CD4-positive, alpha-beta T cell treated with Interleukin-6 for 4 hours (primary cell): Measurements from ENCODE around the gene FADS3.
A peak's percentile ranks its signal among the peaks of the same experiment; 100 is the strongest.
"Not testable (repeated sequence)": the region's sequence is repeated elsewhere in the genome, so short reads cannot be mapped to it uniquely, and the experiment has no call there.

Experiments
- DNase-seq: peaks from one replicate; pipeline ENCODE4 v3.0.0-alpha.2; 2020; ENCODE audit warnings: mixed read lengths

FADS3 gene

DNA sequence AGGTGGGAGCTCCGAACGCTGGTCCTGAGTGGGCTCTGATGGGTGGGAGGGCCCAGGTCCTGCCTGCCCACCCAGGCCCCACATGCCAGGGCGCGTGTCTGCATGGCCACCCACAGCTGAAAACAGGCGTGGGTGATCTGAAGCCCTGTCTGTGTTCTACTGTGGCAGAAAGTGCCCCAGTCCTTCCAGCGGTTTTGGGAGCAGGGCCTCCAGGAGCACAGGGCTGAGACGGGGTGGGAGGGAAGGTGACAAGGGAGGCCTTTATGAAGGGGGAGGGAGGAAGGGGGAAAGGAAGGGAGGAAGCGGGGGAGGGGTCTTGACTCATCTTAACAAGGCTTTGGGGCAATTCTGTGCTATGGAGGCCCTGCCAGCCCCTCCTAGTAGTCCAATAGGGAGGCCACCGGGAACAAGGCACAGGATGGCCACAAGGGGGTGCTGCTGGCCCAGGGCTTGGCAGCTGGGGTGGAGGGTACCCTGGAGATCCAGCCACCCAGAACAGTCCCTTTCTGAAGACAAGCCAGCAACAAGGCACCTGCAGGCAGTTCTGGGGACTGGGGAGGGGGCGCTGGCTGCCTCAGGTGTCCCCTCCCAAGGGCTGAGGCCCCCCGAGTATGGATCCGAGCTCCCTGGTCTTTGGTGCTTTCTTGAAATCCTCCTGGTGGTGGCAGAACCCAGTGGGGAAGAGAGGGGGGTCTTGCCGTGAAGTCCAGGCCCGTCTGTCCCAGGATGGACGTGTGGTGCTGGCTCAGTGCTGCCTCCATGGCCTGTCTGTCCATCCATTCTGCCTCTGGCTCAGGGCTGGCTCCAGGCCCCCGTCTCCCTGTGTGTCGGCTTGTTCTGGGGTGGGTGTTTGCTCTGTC, 6.3 kb upstream of the FADS3 start:
- DNase-seq: peak; percentile 80

DNA sequence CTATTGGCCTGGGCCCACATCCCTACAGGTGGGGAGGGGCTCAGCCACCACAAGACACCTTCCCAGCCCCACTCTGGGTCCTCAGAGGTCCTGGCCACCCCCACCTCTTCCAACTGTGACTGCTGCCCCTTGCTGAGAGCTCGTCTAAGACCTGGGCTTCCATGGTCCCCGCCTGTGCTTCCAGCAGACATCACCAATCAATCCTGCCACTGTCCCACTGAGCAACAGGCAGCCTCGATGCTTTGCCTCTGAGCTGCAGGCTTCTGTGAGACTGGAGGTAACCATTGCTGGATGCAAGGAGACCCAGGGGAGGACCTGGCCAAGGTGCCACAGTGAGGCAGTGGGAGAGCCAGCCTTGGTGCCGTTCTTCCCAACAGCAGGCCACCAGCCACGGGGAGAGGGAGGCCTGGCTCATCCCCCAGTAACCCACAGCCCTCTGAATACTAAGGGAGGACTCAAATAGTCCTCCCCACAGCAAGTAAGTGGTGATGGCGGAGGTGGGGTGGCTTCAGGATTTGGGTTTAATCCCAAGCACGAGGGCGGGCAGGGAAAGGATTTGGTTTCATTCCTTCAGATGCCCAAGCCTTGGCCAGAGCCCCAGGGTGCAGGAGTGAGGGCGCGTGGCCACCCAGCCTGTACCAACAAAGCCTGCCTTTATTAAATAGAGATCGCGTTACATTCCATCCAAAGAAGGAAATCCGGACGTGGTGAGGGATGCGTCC, 5.5 kb upstream of the FADS3 start:
- DNase-seq: no peak

GRCh38 chr11:61895718-61896059, 4.3 kb upstream of the FADS3 start:
- DNase-seq: no peak

GRCh38 chr11:61895046-61895717, 3.8 kb upstream of the FADS3 start:
- DNase-seq: no peak

- DNase-seq: no peak
These were observed 2.6 kb upstream of the FADS3 start for GRCh38 chr11:61893981-61894380.

- no peak for DNase-seq
These were observed 683 bp upstream of the FADS3 start for GRCh38 chr11:61892085-61892370.

DNA sequence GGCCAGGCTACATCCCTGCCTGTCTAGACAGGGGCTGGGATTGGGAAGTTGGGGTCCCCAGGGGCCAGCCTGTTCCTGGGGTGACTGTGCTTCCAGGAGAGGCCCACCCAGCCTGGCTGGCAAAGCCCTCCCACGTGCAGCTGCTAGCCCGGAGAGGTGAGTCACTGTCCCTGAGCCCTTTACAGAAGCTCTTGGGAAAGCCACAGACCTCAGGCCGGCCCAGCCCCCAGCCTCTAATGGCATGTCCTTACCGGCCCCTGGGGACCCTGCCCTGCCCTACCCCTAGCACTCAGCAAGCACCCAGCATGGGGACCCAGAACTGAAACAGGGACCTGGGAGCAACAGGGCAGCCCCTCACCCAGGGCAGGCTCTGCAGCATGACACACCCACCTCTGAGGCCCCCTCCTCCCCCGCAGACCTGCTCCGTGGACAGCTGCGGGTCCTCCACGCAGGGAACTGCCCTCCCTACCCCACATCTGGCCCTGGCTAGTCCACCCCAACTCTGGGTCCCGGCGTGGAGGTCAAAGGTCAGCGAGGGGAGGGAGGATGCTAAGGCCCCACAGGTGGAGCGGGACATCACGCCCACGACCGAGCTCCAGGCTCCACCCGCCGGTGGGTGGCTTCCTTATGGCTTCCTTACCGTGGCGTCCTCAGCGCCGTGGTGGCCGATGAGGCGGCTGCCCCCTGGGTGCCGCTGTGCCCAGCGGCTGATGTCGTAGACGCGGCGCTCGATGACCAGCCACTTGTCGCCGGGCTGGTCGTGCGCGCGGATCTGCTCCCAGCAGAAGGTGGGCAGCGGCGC, 615 bp downstream of the FADS3 start:
- peak; percentile 53 for DNase-seq

DNA sequence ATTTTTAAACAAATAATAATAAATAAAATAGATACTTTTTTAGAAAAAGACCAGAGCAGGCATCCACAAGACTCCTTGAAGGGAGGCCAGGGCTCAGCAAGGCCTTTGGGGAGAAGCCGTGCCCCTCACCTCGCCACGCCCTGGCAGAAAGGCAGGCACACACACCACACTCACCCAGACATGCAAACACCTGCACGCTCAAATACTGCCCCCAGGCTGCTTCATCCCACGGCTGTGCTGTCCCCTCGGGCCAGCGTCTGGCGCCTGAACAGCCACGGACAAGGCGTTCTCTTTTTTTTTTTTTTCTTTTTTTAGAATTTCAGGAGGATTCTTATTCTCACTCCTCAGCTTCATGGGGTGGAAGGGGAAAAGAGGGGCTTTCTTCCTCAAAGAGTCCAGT, 1.5 kb downstream of the FADS3 start:
- DNase-seq: no peak

DNA sequence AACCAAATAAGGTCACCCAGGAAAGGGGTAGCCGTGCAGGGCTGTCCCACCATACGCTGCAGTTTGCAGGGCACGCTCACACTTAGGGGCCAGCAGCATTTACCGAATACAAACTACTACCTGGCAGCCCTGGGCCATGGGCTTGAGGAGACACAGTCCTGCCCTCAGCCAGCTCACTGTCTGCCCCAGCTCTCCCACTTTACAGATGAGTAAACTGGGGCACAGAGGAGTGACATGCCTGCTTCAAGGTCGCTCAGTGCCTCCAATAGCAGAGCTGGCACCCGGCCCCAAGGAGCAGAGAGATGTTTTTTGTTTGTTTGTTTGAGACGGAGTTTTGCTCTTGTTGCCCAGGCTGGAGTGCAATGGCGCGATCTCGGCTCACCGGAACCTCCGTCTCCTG, 2.8 kb downstream of the FADS3 start:
- no peak for DNase-seq

- DNase-seq: no peak
These were observed 3.4 kb downstream of the FADS3 start for GRCh38 chr11:61887839-61888494.

DNA sequence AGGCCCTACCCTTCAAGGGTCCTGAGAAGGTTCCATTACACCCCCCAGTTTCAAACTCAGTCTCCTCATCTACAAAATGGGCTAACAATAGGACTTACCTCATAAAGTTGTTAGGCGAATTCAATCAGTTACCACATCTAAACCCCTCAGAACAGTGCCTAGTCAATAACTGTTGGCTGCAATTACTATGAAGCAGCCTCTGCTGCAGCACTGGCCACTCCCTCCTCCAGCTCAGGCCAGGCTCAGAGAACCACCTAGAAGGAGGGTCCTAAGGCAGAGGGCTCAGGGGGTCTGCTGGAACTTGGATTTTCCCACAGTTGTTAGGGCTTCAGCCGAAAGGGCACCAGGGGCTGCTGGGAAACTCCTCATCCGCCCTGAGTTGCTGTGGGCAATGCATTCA, 4.7 kb downstream of the FADS3 start:
- DNase-seq: no peak

DNA sequence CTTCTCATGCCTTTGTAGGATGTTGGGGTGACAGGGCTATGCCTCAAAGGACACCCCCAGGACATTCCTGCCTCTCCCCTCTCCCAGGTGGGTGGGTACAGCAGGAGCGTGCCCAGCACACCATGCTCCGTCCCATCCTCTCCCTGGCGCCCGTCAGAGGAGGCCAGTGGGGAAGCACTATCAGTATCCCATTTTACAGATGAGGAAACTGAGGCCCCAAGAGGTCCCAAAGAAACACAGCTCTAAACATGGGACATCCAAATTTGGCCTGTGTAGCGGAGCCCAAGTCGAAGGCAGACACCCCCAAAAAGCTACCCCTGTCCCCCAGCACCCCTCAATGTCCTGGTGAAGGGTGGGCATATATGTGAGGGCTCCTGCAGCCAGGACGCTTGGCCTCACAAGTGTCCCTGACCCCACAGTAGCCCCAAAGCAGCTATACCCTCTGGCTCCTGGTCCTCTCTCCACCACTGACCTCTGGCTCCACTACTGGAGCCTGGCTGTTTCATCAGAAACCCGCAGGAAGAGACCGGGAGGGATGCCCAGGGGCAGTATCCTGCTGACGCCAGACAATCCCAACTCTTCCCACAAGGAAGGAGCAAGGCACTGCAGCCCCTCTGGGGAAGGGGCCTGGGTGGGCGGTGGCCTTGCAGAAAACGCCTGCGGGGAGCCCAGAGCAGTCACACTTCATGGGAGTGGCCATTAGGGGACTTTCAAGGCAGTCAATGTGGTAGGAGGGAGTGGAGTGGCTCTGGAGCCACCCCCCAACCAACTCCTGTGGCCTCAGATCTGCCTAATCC, 5.4 kb downstream of the FADS3 start:
- DNase-seq: no peak

GRCh38 chr11:61885166-61885778, 6.1 kb downstream of the FADS3 start:
- no peak for DNase-seq

DNA sequence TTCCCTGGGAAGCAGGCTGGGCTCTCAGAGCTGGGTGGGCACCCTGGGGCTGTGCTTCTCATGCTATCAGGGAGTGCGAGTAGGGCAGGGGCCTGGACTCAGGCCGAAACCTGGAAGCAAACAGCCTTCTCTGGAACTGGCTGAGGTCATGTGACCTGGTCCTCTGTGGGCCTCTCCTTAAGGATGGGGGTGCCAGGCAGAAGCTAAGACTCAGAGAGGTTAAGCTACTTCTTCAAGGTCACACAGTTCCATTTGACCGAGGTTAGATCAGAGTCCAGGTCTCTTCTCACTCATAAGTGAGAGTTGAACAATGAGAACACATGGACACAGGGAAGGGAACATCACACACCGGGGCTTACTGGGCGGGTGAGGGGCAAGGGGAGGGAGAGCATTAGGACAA, 7.4 kb downstream of the FADS3 start:
- no peak for DNase-seq

- DNase-seq: no peak
These were observed 8.0 kb downstream of the FADS3 start for GRCh38 chr11:61883327-61883726.

GRCh38 chr11:61882879-61883278, 8.5 kb downstream of the FADS3 start:
- no peak for DNase-seq

DNA sequence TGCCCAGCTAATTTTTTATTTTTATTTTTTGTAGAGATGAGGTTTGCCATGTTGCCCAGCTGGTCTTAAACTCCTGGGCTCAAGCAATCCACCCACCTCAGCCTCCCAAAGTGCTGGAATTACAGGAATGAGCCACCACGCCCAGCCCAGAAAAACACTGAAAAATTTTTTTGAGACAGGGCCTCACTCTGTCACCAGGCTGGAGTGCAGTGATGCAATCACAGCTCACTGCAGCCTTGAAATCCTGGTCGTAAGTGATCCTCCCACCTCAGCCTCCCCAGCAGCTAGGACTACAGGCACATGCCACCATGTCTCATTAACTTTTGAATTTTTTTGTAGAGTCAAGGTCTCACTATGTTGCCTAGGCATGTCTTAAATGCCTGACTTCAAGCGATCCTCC, 9.1 kb downstream of the FADS3 start:
- not testable (repeated sequence) for DNase-seq

- DNase-seq: no peak
These were observed 9.9 kb downstream of the FADS3 start for GRCh38 chr11:61881397-61881796.

GRCh38 chr11:61880454-61880853, 10.9 kb downstream of the FADS3 start:
- no peak for DNase-seq

GRCh38 chr11:61880031-61880430, 11.3 kb downstream of the FADS3 start:
- no peak for DNase-seq

- DNase-seq: no peak
These were observed 12.2 kb downstream of the FADS3 start for GRCh38 chr11:61879152-61879551.
